ENCODE measurements around the gene SPTB. TPM values are rescaled to one million over a fixed set of nuclear protein-coding genes. Genes with fewer than 3 reads are reported as not detected.

Gene SPTB
- total and polyA plus RNA-seq, 3 donors from 2014 or later, result 3.3 to 6.6 (median 5.6) TPM

- Histone ChIP-seq H3K4me3 (no peak overlapping the region), H3K36me3 (ENCODE audit: low read depth, missing control alignments) (no peaks in the 10 kb centered on the region)
- intact Hi-C loops (cut with DNase I; ENCODE audit: low total_unique reads), result no loop called here
These were observed 163.9 kb downstream of the SPTB start for GRCh38 chr14:64715628-64716412.

GRCh38 chr14:64715146-64715627 lies 164.5 kb downstream of the SPTB start:
- no peak for TF ChIP-seq CTCF (IDR thresholded peaks at IDR 0.05)
- no peak for TF ChIP-seq POLR2A (IDR thresholded peaks at IDR 0.05)
- Histone ChIP-seq H3K4me1 (peaks cover 51% of the 10 kb centered on the region), H3K9me3 (no peaks in the 10 kb centered on the region), H3K27ac (peak overlapping the region in 1 of 2 donors; percentile 83), H3K4me3 (no peak overlapping the region), H3K36me3 (ENCODE audit: low read depth, missing control alignments) (no peaks in the 10 kb centered on the region), H3K27me3 (no peaks in the 10 kb centered on the region)
- no peak for DNase-seq
- 44 to 46% methylated on average over 4 of the region's 4 CpGs for WGBS, 2 donors
- intact Hi-C loops (cut with DNase I; ENCODE audit: low total_unique reads), result no loop called here

More at GRCh38 chr14:64715628-64716412, 163.9 kb downstream of the SPTB start:
- Histone ChIP-seq H3K27ac (peak overlapping the region; percentile 40 to 83), H3K9me3 (no peaks in the 10 kb centered on the region), H3K27me3 (no peaks in the 10 kb centered on the region), H3K4me1 (peaks cover 49% of the 10 kb centered on the region)
- no peak for DNase-seq
- no peak for TF ChIP-seq CTCF (IDR thresholded peaks at IDR 0.05)
- WGBS, 2 donors, result 40 to 54% methylated on average over 6 to 22 of the region's 22 CpGs

- Histone ChIP-seq H3K4me3 (no peak overlapping the region), H3K36me3 (ENCODE audit: low read depth, missing control alignments) (no peaks in the 10 kb centered on the region), H3K27ac (no peak overlapping the region), H3K9me3 (no peaks in the 10 kb centered on the region), H3K27me3 (no peaks in the 10 kb centered on the region), H3K4me1 (peaks cover 47% of the 10 kb centered on the region)
- DNase-seq, result no peak
- TF ChIP-seq POLR2A (IDR thresholded peaks at IDR 0.05), result no peak
- no peak for TF ChIP-seq CTCF (IDR thresholded peaks at IDR 0.05)
- intact Hi-C loops (cut with DNase I; ENCODE audit: low total_unique reads), result no loop called here
- 84 to 90% methylated on average over 5 of the region's 5 CpGs for WGBS, 2 donors
These were observed 165.2 kb downstream of the SPTB start for GRCh38 chr14:64714432-64715025.

- Histone ChIP-seq H3K9me3 (no peaks in the 10 kb centered on the region), H3K4me1 (peaks cover 48% of the 10 kb centered on the region), H3K27ac (no peak overlapping the region), H3K4me3 (no peak overlapping the region), H3K36me3 (ENCODE audit: low read depth, missing control alignments) (no peaks in the 10 kb centered on the region), H3K27me3 (no peaks in the 10 kb centered on the region)
- no peak for DNase-seq
- TF ChIP-seq POLR2A (IDR thresholded peaks at IDR 0.05) (no peak), CTCF (IDR thresholded peaks at IDR 0.05) (no peak)
- intact Hi-C loops (cut with DNase I; ENCODE audit: low total_unique reads), result no loop called here
These were observed 166.0 kb downstream of the SPTB start for GRCh38 chr14:64713677-64714076.
